Activated CD8-positive, alpha-beta memory T cell treated with anti-CD3 and anti-CD28 coated beads, Interleukin-2, amount 50 U/mL, for 4 hours (primary cell): Measurements from ENCODE around the gene IQCM.

Source experiments
- DNase-seq: peaks from one replicate; pipeline ENCODE4 v3.0.0-alpha.2; 2020

IQCM gene

GRCh38 chr4:149815743-149816142 is at the start of gene IQCM:
TSS of gene IQCM (minus strand) at chr4:149815843. CDS start at chr4:149742691, 73,152 bp downstream.
- no peak for DNase-seq

- no peak for DNase-seq
These were observed 41.8 kb upstream of the IQCM start for GRCh38 chr4:149857446-149857845.

GRCh38 chr4:149845743-149846142 is 30.1 kb upstream of the IQCM start:
- DNase-seq = no peak

- no peak for DNase-seq
These were observed 26.0 kb upstream of the IQCM start for GRCh38 chr4:149841686-149842085.

- no peak for DNase-seq
These were observed 22.4 kb upstream of the IQCM start for GRCh38 chr4:149838036-149838435.

- no peak for DNase-seq
These were observed 20.9 kb upstream of the IQCM start for GRCh38 chr4:149836546-149836945.

GRCh38 chr4:149835280-149835679 is 19.6 kb upstream of the IQCM start:
- DNase-seq = no peak

GRCh38 chr4:149831656-149832208 is 16.1 kb upstream of the IQCM start:
- no peak for DNase-seq

GRCh38 chr4:149830823-149831222 is 15.2 kb upstream of the IQCM start:
- DNase-seq = no peak

- DNase-seq = no peak
These were observed 9.7 kb upstream of the IQCM start for GRCh38 chr4:149825336-149825735.

- no peak for DNase-seq
These were observed 8.2 kb upstream of the IQCM start for GRCh38 chr4:149823769-149824221.

GRCh38 chr4:149801416-149801815 is 14.2 kb downstream of the IQCM start:
- no peak for DNase-seq

- no peak for DNase-seq
These were observed 16.1 kb downstream of the IQCM start for GRCh38 chr4:149799546-149799945.

GRCh38 chr4:149796381-149796780 is 19.3 kb downstream of the IQCM start:
- no peak for DNase-seq

GRCh38 chr4:149795256-149795655 is 20.4 kb downstream of the IQCM start:
- DNase-seq = no peak

GRCh38 chr4:149794352-149794751 is 21.3 kb downstream of the IQCM start:
- no peak for DNase-seq

GRCh38 chr4:149793459-149793858 is 22.2 kb downstream of the IQCM start:
- DNase-seq = no peak

GRCh38 chr4:149791851-149792250 is 23.8 kb downstream of the IQCM start:
- DNase-seq = no peak

- DNase-seq = no peak
These were observed 25.3 kb downstream of the IQCM start for GRCh38 chr4:149790172-149790907.

GRCh38 chr4:149788300-149788699 is 27.3 kb downstream of the IQCM start:
- DNase-seq = no peak

- DNase-seq = no peak
These were observed 29.8 kb downstream of the IQCM start for GRCh38 chr4:149785696-149786431.

- no peak for DNase-seq
These were observed 31.6 kb downstream of the IQCM start for GRCh38 chr4:149784018-149784417.

GRCh38 chr4:149781150-149781549 is 34.5 kb downstream of the IQCM start:
- DNase-seq = no peak

- DNase-seq = no peak
These were observed 47.2 kb downstream of the IQCM start for GRCh38 chr4:149768477-149768876.
